B cell (primary cell): ENCODE measurements around the gene HERC2.

Experiments
- CTCF ChIP-seq: fragments of 200-600 bp; IDR thresholded peaks from one replicate; pipeline ENCODE4 v1.8.0; 2022; ENCODE audit warnings: antibody characterized with exemption, mild to moderate bottlenecking
- EZH2 ChIP-seq: IDR thresholded peaks from 2 replicates; pipeline ENCODE4 v1.6.1; 2012; ENCODE audit warnings: borderline replicate concordance, low read depth, mild to moderate bottlenecking, moderate library complexity, low read length; ENCODE audit not compliant: insufficient read depth, poor library complexity, severe bottlenecking

DNA sequence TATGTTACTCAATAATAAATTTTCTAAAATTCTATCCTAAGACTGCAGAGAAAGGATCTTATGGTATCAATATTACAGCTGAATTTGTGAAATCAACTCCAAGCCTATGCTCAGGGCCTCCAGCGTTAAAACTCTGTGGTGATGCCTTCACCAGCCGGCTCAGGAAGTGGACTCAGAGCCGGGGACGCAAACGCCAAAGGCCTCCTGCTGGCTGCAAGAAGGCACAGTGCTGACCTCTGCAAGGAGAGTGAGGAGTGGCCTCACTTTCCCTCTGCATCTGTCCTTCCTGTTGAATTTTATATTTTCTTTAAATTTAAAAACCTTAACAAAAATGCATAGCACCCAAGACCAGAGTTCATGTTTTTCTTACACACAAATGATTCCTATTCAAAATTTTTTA lies 48.5 kb downstream of the HERC2 start:
- TF ChIP-seq CTCF: no peak
- no peak for TF ChIP-seq EZH2
